GM13977 (cell line): Measurements from ENCODE around the gene POFUT2.

Source experiments
- DNase-seq: peaks from one replicate; pipeline ENCODE4 v3.0.0; 2012; ENCODE audit warnings: low spot score
- CTCF ChIP-seq: IDR thresholded peaks from 2 replicates; pipeline ENCODE4 v1.5.1; 2012; ENCODE audit warnings: mild to moderate bottlenecking, control low read depth; ENCODE audit not compliant: insufficient read depth; ENCODE audit errors: extremely low read depth, missing control alignments
- in situ Hi-C: fragments of 300-500 bp; cut with MboI; formaldehyde crosslinking; loops from one replicate; pipeline ENCODE4 v1.12.0; 2022; ENCODE audit warnings: low sequenced_read_pairs, low pct_unique_long_range_greater_than_20kb, mixed read lengths, inconsistent platforms; ENCODE audit not compliant: unreplicated experiment

Gene POFUT2

GRCh38 chr21:45291613-45292398, 4.1 kb upstream of the POFUT2 start:
- TF ChIP-seq CTCF, result no peak
- no peak for DNase-seq
- in situ Hi-C loops, result no loop called here

DNA sequence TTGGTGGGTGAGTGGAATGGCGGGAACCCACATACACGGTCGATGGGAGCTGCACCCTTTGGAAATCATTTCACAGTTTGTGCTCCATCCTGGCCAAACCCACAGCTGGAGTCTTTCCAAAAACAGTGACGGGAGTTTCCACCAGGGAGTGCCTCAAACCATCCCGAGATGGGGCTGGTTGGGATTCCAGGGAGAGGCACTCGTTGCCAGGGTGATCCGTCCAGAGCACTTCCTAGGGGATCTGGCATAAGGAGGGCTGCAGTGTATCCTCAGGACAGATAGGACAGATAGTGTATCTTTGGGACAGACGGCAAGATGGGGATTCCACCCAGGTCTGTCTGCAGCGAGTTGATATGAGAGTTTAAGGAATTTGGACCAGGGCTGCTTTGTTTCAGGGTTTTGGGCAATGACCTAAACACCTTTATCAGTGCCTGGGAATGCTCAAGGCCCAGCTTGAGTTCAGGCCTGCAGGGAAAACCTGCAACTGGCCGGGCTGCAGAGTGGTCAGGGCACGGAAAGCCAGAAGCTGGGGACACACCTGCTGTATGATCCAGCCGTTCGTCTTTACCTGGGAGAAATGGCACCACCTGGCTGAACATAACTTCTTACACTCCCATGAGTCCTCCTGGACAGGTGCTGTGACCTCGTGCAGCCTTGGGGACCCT, 3.4 kb upstream of the POFUT2 start:
- in situ Hi-C loops, result no loop called here
- TF ChIP-seq CTCF, result no peak
- no peak for DNase-seq

GRCh38 chr21:45289655-45290515, 2.2 kb upstream of the POFUT2 start:
- no peak for DNase-seq
- in situ Hi-C loops, result no loop called here
- no peak for TF ChIP-seq CTCF

DNA sequence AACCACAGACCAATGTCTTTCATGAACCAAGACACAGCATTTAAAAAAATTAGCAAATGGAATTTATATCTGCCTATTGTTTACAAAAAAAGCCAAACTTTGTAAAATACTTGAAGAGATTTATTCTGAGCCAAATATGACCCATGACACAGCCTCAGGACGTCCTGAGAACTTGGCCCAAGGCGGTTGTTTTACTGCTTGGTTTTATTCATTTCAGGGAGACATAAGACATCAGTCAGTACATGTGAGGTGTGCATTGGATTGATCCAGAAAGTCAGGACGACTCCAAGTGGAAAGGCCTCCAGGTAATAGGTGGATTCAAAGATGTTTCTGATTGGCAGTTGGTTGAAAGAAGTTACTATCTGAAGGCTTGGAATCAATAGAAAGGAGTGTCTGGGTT, 1.4 kb upstream of the POFUT2 start:
- in situ Hi-C loops, result no loop called here
- TF ChIP-seq CTCF, result no peak
- no peak for DNase-seq

DNA sequence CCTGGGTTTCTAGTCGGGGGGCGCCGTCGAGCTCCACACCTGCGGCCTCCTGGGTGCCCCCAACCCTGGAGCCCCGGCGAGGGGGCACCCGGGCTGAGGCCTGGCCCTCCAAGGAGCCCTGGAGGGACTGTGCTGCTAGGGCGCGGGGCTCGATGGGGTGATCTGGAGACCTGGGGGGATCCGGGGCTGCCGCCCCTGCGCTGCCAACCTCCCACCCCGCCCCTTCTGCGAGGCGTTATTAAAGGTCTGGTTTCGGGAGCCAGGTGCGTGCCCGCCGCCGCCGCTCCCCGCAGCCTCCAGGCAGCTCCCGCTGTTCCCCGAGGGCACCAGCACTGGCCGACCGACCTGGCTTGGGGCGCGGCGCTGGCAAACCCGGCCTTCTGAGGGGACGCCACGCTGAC, 746 bp upstream of the POFUT2 start:
- in situ Hi-C loops, result no loop called here
- no peak for TF ChIP-seq CTCF
- no peak for DNase-seq

- no peak for DNase-seq
- no peak for TF ChIP-seq CTCF
- in situ Hi-C loops, result no loop called here
These were observed 841 bp downstream of the POFUT2 start for GRCh38 chr21:45286671-45287437.
